CD4-positive, alpha-beta T cell treated with Interleukin-10 for 1 hour (primary cell): ENCODE data around the gene FOXD4L3.
"Not testable (repeated sequence)": the region's sequence is repeated elsewhere in the genome, so short reads cannot be mapped to it uniquely, and the experiment has no call there.

Source experiments
- DNase-seq: peaks from one replicate; pipeline ENCODE4 v3.0.0-alpha.2; 2020

Gene FOXD4L3

GRCh38 chr9:68351689-68352088 lies 49.0 kb downstream of the FOXD4L3 start:
- not testable (repeated sequence) for DNase-seq
